Measurements from ENCODE around the gene FFAR3.

The FFAR3 gene

DNA sequence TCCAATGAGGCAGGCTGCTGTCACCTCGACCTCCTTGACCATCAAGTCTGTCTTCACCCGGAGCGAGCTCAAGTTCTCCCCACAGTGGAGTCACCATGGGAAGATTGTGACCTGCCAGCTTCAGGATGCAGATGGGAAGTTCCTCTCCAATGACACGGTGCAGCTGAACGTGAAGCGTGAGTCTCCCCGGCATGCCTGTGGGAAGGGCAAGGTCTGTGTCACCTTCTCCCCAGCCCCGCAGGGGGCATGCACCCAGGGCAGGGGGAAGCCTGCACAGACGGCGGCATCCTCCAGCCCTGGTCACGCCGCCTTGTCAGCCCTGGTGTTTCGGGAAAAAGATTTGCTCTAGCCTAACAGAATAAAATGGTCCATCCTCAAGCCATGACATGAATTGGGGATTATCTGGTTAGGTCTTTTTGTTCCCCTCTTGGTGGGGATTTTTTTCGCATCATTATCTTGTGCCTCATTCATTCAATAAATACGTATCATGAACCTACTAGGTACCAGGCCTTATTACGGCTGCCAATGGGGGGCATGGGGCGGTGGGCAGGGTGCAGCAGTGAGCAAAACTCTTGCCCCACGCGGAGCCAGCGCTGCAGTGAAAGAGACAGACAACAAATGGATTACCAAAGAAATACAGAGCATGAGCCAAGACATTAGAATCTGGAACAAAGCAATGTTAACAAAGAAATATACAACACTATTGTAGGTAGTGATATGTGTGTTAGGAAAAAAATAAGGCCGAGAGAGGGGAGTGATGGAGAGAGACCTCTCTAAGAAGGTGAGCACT is 21.9 kb upstream of the FFAR3 start:
- DNase-seq (ENCODE audit: low read depth): no peak
- H3K4me3 ChIP-seq (ENCODE audit: control insufficient read depth, low read depth, low read length): no peak overlapping the region
- TF ChIP-seq, protein P1, sequence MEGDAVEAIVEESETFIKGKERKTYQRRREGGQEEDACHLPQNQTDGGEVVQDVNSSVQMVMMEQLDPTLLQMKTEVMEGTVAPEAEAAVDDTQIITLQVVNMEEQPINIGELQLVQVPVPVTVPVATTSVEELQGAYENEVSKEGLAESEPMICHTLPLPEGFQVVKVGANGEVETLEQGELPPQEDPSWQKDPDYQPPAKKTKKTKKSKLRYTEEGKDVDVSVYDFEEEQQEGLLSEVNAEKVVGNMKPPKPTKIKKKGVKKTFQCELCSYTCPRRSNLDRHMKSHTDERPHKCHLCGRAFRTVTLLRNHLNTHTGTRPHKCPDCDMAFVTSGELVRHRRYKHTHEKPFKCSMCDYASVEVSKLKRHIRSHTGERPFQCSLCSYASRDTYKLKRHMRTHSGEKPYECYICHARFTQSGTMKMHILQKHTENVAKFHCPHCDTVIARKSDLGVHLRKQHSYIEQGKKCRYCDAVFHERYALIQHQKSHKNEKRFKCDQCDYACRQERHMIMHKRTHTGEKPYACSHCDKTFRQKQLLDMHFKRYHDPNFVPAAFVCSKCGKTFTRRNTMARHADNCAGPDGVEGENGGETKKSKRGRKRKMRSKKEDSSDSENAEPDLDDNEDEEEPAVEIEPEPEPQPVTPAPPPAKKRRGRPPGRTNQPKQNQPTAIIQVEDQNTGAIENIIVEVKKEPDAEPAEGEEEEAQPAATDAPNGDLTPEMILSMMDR (IDR thresholded peaks at IDR 0.05; ENCODE audit: control insufficient read depth, insufficient read depth, low read depth, low read length, missing control alignments): no peak

DNA sequence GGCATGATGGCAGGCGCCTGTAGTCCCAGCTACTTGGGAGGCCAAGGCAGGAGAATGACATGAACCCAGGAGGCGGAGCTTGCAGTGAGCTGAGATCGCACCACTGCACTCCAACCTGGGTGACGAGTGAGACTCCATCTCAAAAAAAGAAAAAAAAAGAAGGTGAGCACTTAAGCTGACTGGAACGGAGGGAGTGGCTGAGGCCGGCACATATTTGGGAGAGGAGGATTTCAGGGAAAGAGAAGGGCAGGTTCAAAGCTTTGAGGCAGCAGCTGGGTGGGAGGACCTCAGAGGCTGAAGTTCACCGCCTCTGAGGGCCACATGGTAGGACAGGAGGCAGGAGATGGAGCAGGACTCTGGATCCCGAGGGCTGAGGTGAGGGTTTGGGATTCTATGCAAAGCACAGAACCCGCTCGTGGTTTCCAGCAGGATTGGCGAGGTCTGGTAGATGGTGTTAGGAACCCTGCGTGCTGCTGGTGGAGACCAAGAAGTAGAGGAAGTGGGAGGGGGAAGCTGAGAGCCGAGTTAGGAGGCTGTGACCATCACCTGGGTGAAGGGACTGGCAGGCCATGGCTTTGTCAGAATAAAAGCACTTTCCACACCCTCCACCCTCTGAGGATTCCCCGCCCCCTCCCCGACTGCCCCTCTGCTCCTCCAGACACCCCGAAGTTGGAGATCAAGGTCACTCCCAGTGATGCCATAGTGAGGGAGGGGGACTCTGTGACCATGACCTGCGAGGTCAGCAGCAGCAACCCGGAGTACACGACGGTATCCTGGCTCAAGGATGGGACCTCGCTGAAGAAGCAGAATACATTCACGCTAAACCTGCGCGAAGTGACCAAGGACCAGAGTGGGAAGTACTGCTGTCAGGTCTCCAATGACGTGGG is 20.9 kb upstream of the FFAR3 start:
- TF ChIP-seq, protein P1 (IDR thresholded peaks at IDR 0.05; ENCODE audit: control insufficient read depth, insufficient read depth, low read depth, low read length, missing control alignments): no peak
- H3K4me3 ChIP-seq (ENCODE audit: control insufficient read depth, low read depth, low read length): no peak overlapping the region
- no peak for DNase-seq (ENCODE audit: low read depth)

DNA sequence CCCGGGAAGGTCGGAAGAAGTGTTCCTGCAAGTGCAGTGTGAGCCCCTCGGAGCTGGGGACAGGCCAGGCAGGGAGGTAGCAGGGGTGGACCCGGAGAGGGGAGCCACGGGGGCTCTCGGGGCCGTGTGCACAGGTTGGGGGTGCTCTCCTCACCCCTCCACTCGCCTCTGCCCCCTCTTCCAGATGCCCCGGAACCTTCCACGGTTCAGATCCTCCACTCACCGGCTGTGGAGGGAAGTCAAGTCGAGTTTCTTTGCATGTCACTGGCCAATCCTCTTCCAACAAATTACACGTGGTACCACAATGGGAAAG is 20.3 kb upstream of the FFAR3 start:
- no peak overlapping the region for H3K4me3 ChIP-seq (ENCODE audit: control insufficient read depth, low read depth, low read length)
- DNase-seq (ENCODE audit: low read depth): no peak
- TF ChIP-seq, protein P1 (IDR thresholded peaks at IDR 0.05; ENCODE audit: control insufficient read depth, insufficient read depth, low read depth, low read length, missing control alignments): no peak

DNA sequence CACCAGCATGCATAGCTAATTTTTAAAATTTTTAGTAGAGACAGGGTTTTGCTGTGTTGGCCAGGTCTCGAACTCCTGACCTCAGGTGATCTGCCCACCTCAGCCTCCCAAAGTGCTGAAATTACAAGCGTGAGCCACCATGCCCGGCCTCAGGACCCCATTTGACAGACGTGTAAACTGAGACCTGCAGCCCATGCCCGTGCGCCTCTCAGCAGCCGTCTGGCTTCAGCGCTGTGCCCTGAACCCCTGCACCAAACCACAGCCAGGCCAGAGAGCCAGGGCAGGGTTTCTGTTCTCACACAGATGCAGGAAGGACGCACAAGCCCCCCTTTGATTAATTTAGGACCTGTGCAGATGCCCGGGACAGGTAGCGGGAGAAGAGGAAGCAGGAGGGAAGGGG is 17.8 kb upstream of the FFAR3 start:
- DNase-seq (ENCODE audit: low read depth): no peak

DNA sequence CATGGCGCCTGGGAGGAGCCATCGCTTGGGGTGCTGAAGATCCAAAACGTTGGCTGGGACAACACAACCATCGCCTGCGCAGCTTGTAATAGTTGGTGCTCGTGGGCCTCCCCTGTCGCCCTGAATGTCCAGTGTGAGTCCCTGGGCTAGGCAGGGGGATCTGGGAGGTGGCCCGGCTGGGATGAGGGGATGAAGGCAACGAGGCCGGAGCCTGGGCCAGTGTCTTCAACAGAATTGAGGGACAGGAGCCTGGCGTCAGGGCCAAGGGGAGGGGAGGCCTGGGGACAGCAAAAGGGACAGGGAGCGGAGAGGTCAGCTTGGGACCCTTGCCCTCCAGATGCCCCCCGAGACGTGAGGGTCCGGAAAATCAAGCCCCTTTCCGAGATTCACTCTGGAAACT is 17.3 kb upstream of the FFAR3 start:
- DNase-seq (ENCODE audit: low read depth): no peak
- no peak overlapping the region for H3K4me3 ChIP-seq (ENCODE audit: control insufficient read depth, low read depth, low read length)
- TF ChIP-seq, protein P1 (IDR thresholded peaks at IDR 0.05; ENCODE audit: control insufficient read depth, insufficient read depth, low read depth, low read length, missing control alignments): no peak

More for the DNA sequence above, 17.8 kb upstream of the FFAR3 start:
- TF ChIP-seq, protein P1 (IDR thresholded peaks at IDR 0.05; ENCODE audit: control insufficient read depth, insufficient read depth, low read depth, low read length, missing control alignments): no peak
- no peak overlapping the region for H3K4me3 ChIP-seq (ENCODE audit: control insufficient read depth, low read depth, low read length)

DNA sequence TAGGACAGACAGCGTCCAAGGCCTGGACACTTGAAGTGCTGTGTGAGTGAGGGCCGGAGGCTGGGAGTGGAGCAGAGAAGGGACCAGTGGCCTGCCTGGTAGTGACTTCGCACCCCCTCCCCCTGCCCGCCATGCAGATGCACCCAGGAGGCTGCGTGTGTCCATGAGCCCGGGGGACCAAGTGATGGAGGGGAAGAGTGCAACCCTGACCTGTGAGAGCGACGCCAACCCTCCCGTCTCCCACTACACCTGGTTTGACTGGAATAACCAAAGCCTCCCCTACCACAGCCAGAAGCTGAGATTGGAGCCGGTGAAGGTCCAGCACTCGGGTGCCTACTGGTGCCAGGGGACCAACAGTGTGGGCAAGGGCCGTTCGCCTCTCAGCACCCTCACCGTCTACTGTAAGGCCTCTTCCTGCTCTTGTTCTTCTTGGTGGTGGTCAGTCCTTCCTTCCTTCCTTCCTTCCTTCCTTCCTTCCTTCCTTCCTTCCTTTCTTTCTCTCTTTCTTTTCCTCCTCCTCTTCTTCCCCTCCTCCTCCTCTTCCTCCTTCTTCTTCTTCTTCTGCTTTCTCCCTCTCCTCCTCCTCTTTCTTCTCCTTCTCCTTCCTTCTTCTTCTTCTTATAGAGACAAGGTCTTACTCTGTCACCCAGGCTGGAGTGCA is 16.6 kb upstream of the FFAR3 start:
- H3K4me3 ChIP-seq (ENCODE audit: control insufficient read depth, low read depth, low read length): no peak overlapping the region
- no peak for DNase-seq (ENCODE audit: low read depth)
- TF ChIP-seq, protein P1 (IDR thresholded peaks at IDR 0.05; ENCODE audit: control insufficient read depth, insufficient read depth, low read depth, low read length, missing control alignments): no peak

Data from AG09309 (cell line).